ENCODE results near the gene CTAGE1.

DNA sequence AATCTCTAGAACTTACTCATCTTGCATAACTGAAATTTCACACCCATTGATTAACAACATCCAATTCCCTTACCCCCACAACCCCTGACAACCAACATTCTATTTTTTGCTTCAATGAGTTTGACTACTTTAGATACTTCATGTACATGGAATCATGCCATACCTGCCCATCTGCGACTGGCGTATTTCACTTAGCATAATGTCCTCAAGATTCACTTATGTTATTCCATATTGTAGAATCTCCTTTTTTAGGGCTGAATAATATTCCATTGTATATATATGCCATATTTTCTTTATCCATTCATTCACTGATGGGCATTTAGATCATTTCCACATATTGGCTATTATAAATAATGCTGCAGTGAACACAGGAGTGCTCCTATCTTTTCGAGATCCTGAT, 13.8 kb downstream of the CTAGE1 start:
- TF ChIP-seq, protein P1, sequence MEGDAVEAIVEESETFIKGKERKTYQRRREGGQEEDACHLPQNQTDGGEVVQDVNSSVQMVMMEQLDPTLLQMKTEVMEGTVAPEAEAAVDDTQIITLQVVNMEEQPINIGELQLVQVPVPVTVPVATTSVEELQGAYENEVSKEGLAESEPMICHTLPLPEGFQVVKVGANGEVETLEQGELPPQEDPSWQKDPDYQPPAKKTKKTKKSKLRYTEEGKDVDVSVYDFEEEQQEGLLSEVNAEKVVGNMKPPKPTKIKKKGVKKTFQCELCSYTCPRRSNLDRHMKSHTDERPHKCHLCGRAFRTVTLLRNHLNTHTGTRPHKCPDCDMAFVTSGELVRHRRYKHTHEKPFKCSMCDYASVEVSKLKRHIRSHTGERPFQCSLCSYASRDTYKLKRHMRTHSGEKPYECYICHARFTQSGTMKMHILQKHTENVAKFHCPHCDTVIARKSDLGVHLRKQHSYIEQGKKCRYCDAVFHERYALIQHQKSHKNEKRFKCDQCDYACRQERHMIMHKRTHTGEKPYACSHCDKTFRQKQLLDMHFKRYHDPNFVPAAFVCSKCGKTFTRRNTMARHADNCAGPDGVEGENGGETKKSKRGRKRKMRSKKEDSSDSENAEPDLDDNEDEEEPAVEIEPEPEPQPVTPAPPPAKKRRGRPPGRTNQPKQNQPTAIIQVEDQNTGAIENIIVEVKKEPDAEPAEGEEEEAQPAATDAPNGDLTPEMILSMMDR (IDR thresholded peaks at IDR 0.05), result no peak
- TF ChIP-seq EZH2 (IDR thresholded peaks at IDR 0.05; ENCODE audit: borderline replicate concordance, insufficient read depth, low read depth, low read length, poor library complexity, severe bottlenecking), result no peak
